Stimulated activated effector memory CD8-positive, alpha-beta T cell treated with anti-CD3 and anti-CD28 coated beads, Interleukin-12 subunit alpha, Interleukin-12 subunit beta, amount 100 ng/mL, for 72 hours (primary cell): Measurements from ENCODE around the gene TLK1.

Source experiments
- ATAC-seq: fragments of 150-1000 bp; cut with Tn5 transposase; 2 replicates; pipeline ENCODE4 v1.10.0; 2021
- DNase-seq, 2 donors: peaks; one replicate each; pipeline ENCODE4 v3.0.0; 2021 to 2022; ENCODE audit warnings: low spot score in 2 of 2
- H3K27ac Mint-ChIP-seq: one replicate; pipeline ENCODE4 v1.8.0; 2022; ENCODE audit warnings: mild to moderate bottlenecking, mixed read lengths
- H3K36me3 Mint-ChIP-seq: one replicate; pipeline ENCODE4 v1.8.0; 2022; ENCODE audit warnings: mild to moderate bottlenecking, mixed read lengths
- H3K4me1 Mint-ChIP-seq: one replicate; pipeline ENCODE4 v1.8.0; 2022; ENCODE audit warnings: mixed read lengths
- H3K4me3 Mint-ChIP-seq: one replicate; pipeline ENCODE4 v1.8.0; 2022; ENCODE audit warnings: mild to moderate bottlenecking, mixed read lengths
- H3K9me3 Mint-ChIP-seq: one replicate; pipeline ENCODE4 v1.8.0; 2022; ENCODE audit warnings: mixed read lengths

The TLK1 gene

GRCh38 chr2:171159372-171160118 is 1.1 kb downstream of the TLK1 start:
- peak overlapping the region; percentile 94 for H3K4me3 Mint-ChIP-seq
- ATAC-seq (peak; percentile 55), DNase-seq (peak; percentile 22 to 79)
- peak overlapping the region; percentile 94 for H3K27ac Mint-ChIP-seq
- peaks cover 68% of the 10 kb centered on the region for H3K4me1 Mint-ChIP-seq
- H3K36me3 Mint-ChIP-seq = peaks cover 6% of the 10 kb centered on the region
- H3K9me3 Mint-ChIP-seq = no peaks in the 10 kb centered on the region

GRCh38 chr2:171158790-171159371 is 1.8 kb downstream of the TLK1 start:
- Mint-ChIP-seq H3K27ac (peak overlapping the region; percentile 94), H3K9me3 (no peaks in the 10 kb centered on the region), H3K4me1 (peaks cover 68% of the 10 kb centered on the region), H3K4me3 (peak overlapping the region; percentile 94), H3K36me3 (peaks cover 6% of the 10 kb centered on the region)
- DNase-seq = no peak
- ATAC-seq = no peak

- Mint-ChIP-seq H3K9me3 (no peaks in the 10 kb centered on the region), H3K4me3 (peak overlapping the region; percentile 94), H3K4me1 (peaks cover 64% of the 10 kb centered on the region), H3K36me3 (peaks cover 6% of the 10 kb centered on the region), H3K27ac (no peak overlapping the region)
- ATAC-seq = no peak
- no peak for DNase-seq
These were observed 2.5 kb downstream of the TLK1 start for GRCh38 chr2:171158036-171158789.

- no peak for DNase-seq
- no peak for ATAC-seq
- H3K27ac Mint-ChIP-seq = no peak overlapping the region
- H3K4me1 Mint-ChIP-seq = peaks cover 53% of the 10 kb centered on the region
- no peaks in the 10 kb centered on the region for H3K36me3 Mint-ChIP-seq
- H3K9me3 Mint-ChIP-seq = no peaks in the 10 kb centered on the region
- H3K4me3 Mint-ChIP-seq = no peak overlapping the region
These were observed 3.6 kb downstream of the TLK1 start for GRCh38 chr2:171157109-171157500.

- H3K4me1 Mint-ChIP-seq = peaks cover 56% of the 10 kb centered on the region
- no peaks in the 10 kb centered on the region for H3K36me3 Mint-ChIP-seq
- no peak overlapping the region for H3K27ac Mint-ChIP-seq
- no peaks in the 10 kb centered on the region for H3K9me3 Mint-ChIP-seq
- no peak overlapping the region for H3K4me3 Mint-ChIP-seq
- ATAC-seq = no peak
- no peak for DNase-seq
These were observed 6.3 kb downstream of the TLK1 start for GRCh38 chr2:171154348-171154747.

- Mint-ChIP-seq H3K27ac (no peak overlapping the region), H3K4me3 (no peak overlapping the region)
- DNase-seq = no peak
These were observed 9.9 kb downstream of the TLK1 start for GRCh38 chr2:171150694-171151285.

GRCh38 chr2:171149986-171150693 is 10.6 kb downstream of the TLK1 start:
- no peak overlapping the region for H3K27ac Mint-ChIP-seq
- peaks cover 52% of the 10 kb centered on the region for H3K4me1 Mint-ChIP-seq
- peak; percentile 68 for ATAC-seq
- no peak overlapping the region for H3K4me3 Mint-ChIP-seq
- no peaks in the 10 kb centered on the region for H3K9me3 Mint-ChIP-seq
- DNase-seq = no peak
- H3K36me3 Mint-ChIP-seq = peaks cover 6% of the 10 kb centered on the region

More at GRCh38 chr2:171150694-171151285, 9.9 kb downstream of the TLK1 start:
- Mint-ChIP-seq H3K36me3 (no peaks in the 10 kb centered on the region), H3K4me1 (peaks cover 52% of the 10 kb centered on the region), H3K9me3 (no peaks in the 10 kb centered on the region)
- ATAC-seq = peak; percentile 89

- Mint-ChIP-seq H3K36me3 (peaks cover 11% of the 10 kb centered on the region), H3K4me1 (peaks cover 56% of the 10 kb centered on the region), H3K27ac (no peak overlapping the region), H3K9me3 (no peaks in the 10 kb centered on the region), H3K4me3 (no peak overlapping the region)
- ATAC-seq = no peak
- no peak for DNase-seq
These were observed 11.3 kb downstream of the TLK1 start for GRCh38 chr2:171149171-171149938.

- no peak overlapping the region for H3K27ac Mint-ChIP-seq
- ATAC-seq = no peak
These were observed 13.6 kb downstream of the TLK1 start for GRCh38 chr2:171147081-171147480.

GRCh38 chr2:171146633-171147032 is 14.1 kb downstream of the TLK1 start:
- Mint-ChIP-seq H3K4me3 (no peak overlapping the region), H3K36me3 (peaks cover 11% of the 10 kb centered on the region), H3K27ac (no peak overlapping the region), H3K4me1 (peaks cover 81% of the 10 kb centered on the region), H3K9me3 (no peaks in the 10 kb centered on the region)
- no peak for ATAC-seq
- no peak for DNase-seq

More at GRCh38 chr2:171147081-171147480, 13.6 kb downstream of the TLK1 start:
- H3K4me3 Mint-ChIP-seq = no peak overlapping the region
- peaks cover 76% of the 10 kb centered on the region for H3K4me1 Mint-ChIP-seq
- no peaks in the 10 kb centered on the region for H3K9me3 Mint-ChIP-seq
- H3K36me3 Mint-ChIP-seq = peaks cover 11% of the 10 kb centered on the region
- DNase-seq = no peak

- ATAC-seq (no peak), DNase-seq (no peak)
- H3K4me3 Mint-ChIP-seq = no peak overlapping the region
- no peak overlapping the region for H3K27ac Mint-ChIP-seq
- H3K4me1 Mint-ChIP-seq = peaks cover 86% of the 10 kb centered on the region
- H3K9me3 Mint-ChIP-seq = no peaks in the 10 kb centered on the region
- H3K36me3 Mint-ChIP-seq = peaks cover 11% of the 10 kb centered on the region
These were observed 14.6 kb downstream of the TLK1 start for GRCh38 chr2:171146071-171146470.

- H3K9me3 Mint-ChIP-seq = no peaks in the 10 kb centered on the region
- ATAC-seq (no peak), DNase-seq (no peak)
- no peak overlapping the region for H3K27ac Mint-ChIP-seq
- H3K4me1 Mint-ChIP-seq = peaks cover 77% of the 10 kb centered on the region
- H3K4me3 Mint-ChIP-seq = no peak overlapping the region
- peaks cover 11% of the 10 kb centered on the region for H3K36me3 Mint-ChIP-seq
These were observed 17.0 kb downstream of the TLK1 start for GRCh38 chr2:171143670-171144062.

- no peak for DNase-seq
- peaks cover 66% of the 10 kb centered on the region for H3K4me1 Mint-ChIP-seq
- H3K4me3 Mint-ChIP-seq = no peak overlapping the region
- no peaks in the 10 kb centered on the region for H3K9me3 Mint-ChIP-seq
- H3K36me3 Mint-ChIP-seq = peaks cover 11% of the 10 kb centered on the region
- H3K27ac Mint-ChIP-seq = no peak overlapping the region
- ATAC-seq = no peak
These were observed 18.3 kb downstream of the TLK1 start for GRCh38 chr2:171142398-171142797.

GRCh38 chr2:171141320-171141719 is 19.4 kb downstream of the TLK1 start:
- Mint-ChIP-seq H3K9me3 (no peaks in the 10 kb centered on the region), H3K4me3 (no peak overlapping the region), H3K4me1 (peaks cover 69% of the 10 kb centered on the region), H3K36me3 (peaks cover 12% of the 10 kb centered on the region), H3K27ac (no peak overlapping the region)
- DNase-seq = no peak
- ATAC-seq = peak; percentile 63
